CD14-positive monocyte (primary cell): Measurements from ENCODE around the gene KIF27. TPM values are rescaled to one million over a fixed set of nuclear protein-coding genes. Genes with fewer than 3 reads are reported as not detected.
A peak's percentile ranks its signal among the peaks of the same experiment; 100 is the strongest.

Experiments used
- DNase-seq, 3 donors: peaks; one replicate each; pipeline ENCODE4 v3.0.0-alpha.2; 2011 to 2022
- H2AFZ ChIP-seq: 2 replicates; pipeline ENCODE4 v1.6.0; 2012; ENCODE audit warnings: mild to moderate bottlenecking, low read depth, low read length, inconsistent platforms; ENCODE audit not compliant: insufficient read depth, poor library complexity, severe bottlenecking
- H3K27ac ChIP-seq, 2 donors: 1 replicate in 1 of 2; 2 replicates in 1 of 2; pipeline ENCODE4 v1.5.1; 2012 to 2013; ENCODE audit warnings: low read length in 2 of 2, control low read depth in 1 of 2, inconsistent platforms in 1 of 2, low read depth in 1 of 2, mild to moderate bottlenecking in 1 of 2
- H3K27me3 ChIP-seq, 2 donors: one replicate each; pipeline versions ENCODE4 v1.6.0 to v1.6.1; 2011 to 2013; ENCODE audit warnings: low read length in 2 of 2; ENCODE audit not compliant: control insufficient read depth in 2 of 2, insufficient read depth in 2 of 2
- H3K36me3 ChIP-seq, 2 donors: replicated peaks in 1 of 2; 1 replicate in 1 of 2; 2 replicates in 1 of 2; pipeline versions ENCODE4 v1.5.1 to v1.6.1; 2012 to 2013; ENCODE audit warnings: low read length in 2 of 2, control low read depth in 1 of 2, inconsistent platforms in 1 of 2, mild to moderate bottlenecking in 1 of 2; ENCODE audit not compliant: insufficient read depth in 2 of 2, control insufficient read depth in 1 of 2
- H3K4me1 ChIP-seq, 2 donors: 1 replicate in 1 of 2; 2 replicates in 1 of 2; pipeline versions ENCODE4 v1.5.1 to v1.6.1; 2012 to 2013; ENCODE audit warnings: low read length in 2 of 2, control low read depth in 1 of 2, inconsistent platforms in 1 of 2, mild to moderate bottlenecking in 1 of 2, moderate library complexity in 1 of 2; ENCODE audit not compliant: insufficient read depth in 2 of 2, control insufficient read depth in 1 of 2
- H3K4me2 ChIP-seq: replicated peaks from 2 replicates; pipeline ENCODE3; 2012; ENCODE audit warnings: low read length, moderate library complexity, mild to moderate bottlenecking; ENCODE audit not compliant: poor library complexity, severe bottlenecking; ENCODE audit errors: extremely low read depth
- H3K4me3 ChIP-seq, 3 experiments: fragments of 200-600 bp in 1 of 3; sonication (generic) in 1 of 3; replicated peaks in 1 of 3; 1 replicate in 2 of 3; 2 replicates in 1 of 3; pipeline ENCODE4 v1.5.1; 2011 to 2013; ENCODE audit warnings: low read length in 3 of 3, mild to moderate bottlenecking in 3 of 3, control low read depth in 2 of 3, low read depth in 2 of 3, inconsistent platforms in 1 of 3, moderate library complexity in 1 of 3
- H3K79me2 ChIP-seq: 2 replicates; pipeline ENCODE4 v1.6.0; 2012; ENCODE audit warnings: mild to moderate bottlenecking, control low read depth, inconsistent platforms, low read length, moderate library complexity; ENCODE audit not compliant: insufficient read depth
- H3K9ac ChIP-seq: 2 replicates; pipeline ENCODE4 v1.6.0; 2017; ENCODE audit warnings: low read length, mild to moderate bottlenecking; ENCODE audit not compliant: insufficient read depth, poor library complexity, severe bottlenecking
- H3K9me3 ChIP-seq, 2 donors: replicated peaks in 1 of 2; 1 replicate in 1 of 2; 2 replicates in 1 of 2; pipeline versions ENCODE4 v1.5.1 to v1.6.1; 2012 to 2013; ENCODE audit warnings: low read length in 2 of 2, control low read depth in 1 of 2; ENCODE audit not compliant: control insufficient read depth in 1 of 2, insufficient read depth in 1 of 2
- H4K20me1 ChIP-seq: 2 replicates; pipeline ENCODE4 v1.6.0; 2012; ENCODE audit warnings: mild to moderate bottlenecking, low read length, control low read depth, moderate library complexity; ENCODE audit not compliant: insufficient read depth
- H3K27ac Mint-ChIP-seq, 7 donors: one replicate each; pipeline ENCODE4 v1.8.0; 2020; ENCODE audit warnings: mild to moderate bottlenecking in 7 of 7, mixed read lengths in 7 of 7, moderate library complexity in 6 of 7, inconsistent platforms in 2 of 7
- H3K27me3 Mint-ChIP-seq, 3 donors: one replicate each; pipeline ENCODE4 v1.8.0; 2021 to 2022; ENCODE audit warnings: low read depth in 3 of 3, mild to moderate bottlenecking in 3 of 3, mixed read lengths in 3 of 3, moderate library complexity in 3 of 3, inconsistent platforms in 1 of 3
- H3K36me3 Mint-ChIP-seq, 2 donors: one replicate each; pipeline ENCODE4 v1.8.0; 2020; ENCODE audit warnings: mixed read lengths in 2 of 2, inconsistent platforms in 1 of 2, mild to moderate bottlenecking in 1 of 2
- H3K4me1 Mint-ChIP-seq: one replicate; pipeline ENCODE4 v1.8.0; 2020; ENCODE audit warnings: mild to moderate bottlenecking, mixed read lengths
- H3K4me3 Mint-ChIP-seq, 2 donors: one replicate each; pipeline ENCODE4 v1.8.0; 2020; ENCODE audit warnings: mild to moderate bottlenecking in 2 of 2, mixed read lengths in 2 of 2, moderate library complexity in 1 of 2
- H3K9me3 Mint-ChIP-seq, 7 donors: one replicate each; pipeline ENCODE4 v1.8.0; 2020 to 2022; ENCODE audit warnings: mixed read lengths in 7 of 7, mild to moderate bottlenecking in 6 of 7, moderate library complexity in 6 of 7, inconsistent platforms in 2 of 7
- WGBS: methylation state at CpG from one replicate; pipeline ENCODE4 v1.1.5; 2013; ENCODE audit warnings: missing lambda C conversion rate; ENCODE audit not compliant: insufficient coverage; 5-methylcytosine and 5-hydroxymethylcytosine counted together
- intact Hi-C, 2 donors: fragments of 100-400 bp; cut with micrococcal nuclease; formaldehyde crosslinking; loops; one replicate each; pipeline versions ENCODE4 v1.15.0 to v1.15.1; 2023
- polyA plus RNA-seq, 3 donors: library from polyadenylated mRNA; depleted of rRNA in 1 of 3; unstranded in 2 of 3; stranded (reverse) in 1 of 3; fragments of 300-500 nt in 2 of 3; fragments of >200 nt in 1 of 3; fragmentation: Illumina TruSeq in 2 of 3; gene quantifications; 1 replicate in 2 of 3; 2 replicates in 1 of 3; pipeline ENCODE4 v1.2.3, GENCODE V29; 2012 to 2021
- TF ChIP-seq, protein P1 (sequence below): fragments of 200-600 bp; IDR thresholded peaks from one replicate; pipeline ENCODE4 v1.8.0; 2022; ENCODE audit warnings: antibody characterized with exemption, mild to moderate bottlenecking

KIF27 gene
- polyA plus RNA-seq, 3 donors = 0.58 to 1.3 (median 1.1) TPM

DNA sequence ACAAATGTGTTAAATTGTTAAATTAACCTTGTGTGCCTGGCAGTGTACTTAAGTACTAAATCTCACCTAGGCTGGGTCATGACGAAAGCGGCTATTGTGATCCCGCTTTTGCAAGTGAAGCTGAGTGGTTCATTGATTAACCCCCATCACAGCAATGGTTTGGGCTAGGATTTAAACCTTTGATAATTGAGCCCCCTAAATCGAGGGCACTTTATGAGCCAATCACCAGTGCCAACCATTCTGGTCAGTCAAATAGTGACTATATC is 35.9 kb upstream of the KIF27 start:
- Histone ChIP-seq H3K27me3 (no peaks in the 10 kb centered on the region), H2AFZ (peak overlapping the region; percentile 88), H3K27ac (peak overlapping the region; percentile 87 to 98)

GRCh38 chr9:83956436-83957247 is 35.4 kb upstream of the KIF27 start:
- Mint-ChIP-seq H3K36me3 (peaks cover 3 to 27% of the 10 kb centered on the region in 2 donors), H3K9me3 (no peaks in the 10 kb centered on the region), H3K27me3 (peaks cover 0 to 2% (median 1%) of the 10 kb centered on the region in 3 donors), H3K4me1 (peaks cover 24% of the 10 kb centered on the region), H3K4me3 (peak overlapping the region; percentile 98), H3K27ac (peak overlapping the region; percentile 87 to 99 (median 96))
- peak; percentile 63 to 77 (median 73) for DNase-seq
- Histone ChIP-seq H3K79me2 (peaks cover 4% of the 10 kb centered on the region), H3K27ac (peak overlapping the region; percentile 87 to 98), H4K20me1 (no peaks in the 10 kb centered on the region), H3K4me2 (peak overlapping the region; percentile 79), H3K4me3 (peak overlapping the region; percentile 49 to 86 (median 74)), H3K27me3 (no peaks in the 10 kb centered on the region), H3K9me3 (no peaks in the 10 kb centered on the region), H3K4me1 (peaks cover 13 to 20% of the 10 kb centered on the region in 2 donors), H2AFZ (peak overlapping the region; percentile 88), H3K9ac (peak overlapping the region; percentile 96), H3K36me3 (peaks cover 5 to 12% of the 10 kb centered on the region in 2 donors)
- TF ChIP-seq, protein P1, sequence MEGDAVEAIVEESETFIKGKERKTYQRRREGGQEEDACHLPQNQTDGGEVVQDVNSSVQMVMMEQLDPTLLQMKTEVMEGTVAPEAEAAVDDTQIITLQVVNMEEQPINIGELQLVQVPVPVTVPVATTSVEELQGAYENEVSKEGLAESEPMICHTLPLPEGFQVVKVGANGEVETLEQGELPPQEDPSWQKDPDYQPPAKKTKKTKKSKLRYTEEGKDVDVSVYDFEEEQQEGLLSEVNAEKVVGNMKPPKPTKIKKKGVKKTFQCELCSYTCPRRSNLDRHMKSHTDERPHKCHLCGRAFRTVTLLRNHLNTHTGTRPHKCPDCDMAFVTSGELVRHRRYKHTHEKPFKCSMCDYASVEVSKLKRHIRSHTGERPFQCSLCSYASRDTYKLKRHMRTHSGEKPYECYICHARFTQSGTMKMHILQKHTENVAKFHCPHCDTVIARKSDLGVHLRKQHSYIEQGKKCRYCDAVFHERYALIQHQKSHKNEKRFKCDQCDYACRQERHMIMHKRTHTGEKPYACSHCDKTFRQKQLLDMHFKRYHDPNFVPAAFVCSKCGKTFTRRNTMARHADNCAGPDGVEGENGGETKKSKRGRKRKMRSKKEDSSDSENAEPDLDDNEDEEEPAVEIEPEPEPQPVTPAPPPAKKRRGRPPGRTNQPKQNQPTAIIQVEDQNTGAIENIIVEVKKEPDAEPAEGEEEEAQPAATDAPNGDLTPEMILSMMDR = no peak
- WGBS = 5% methylated on average over 52 of the region's 57 CpGs
- intact Hi-C loops = no loop called here

More for the DNA sequence above, 35.9 kb upstream of the KIF27 start:
- Histone ChIP-seq H3K79me2 (peaks cover 4% of the 10 kb centered on the region), H4K20me1 (no peaks in the 10 kb centered on the region), H3K4me3 (peak overlapping the region; percentile 49 to 86 (median 74)), H3K9me3 (no peaks in the 10 kb centered on the region), H3K9ac (peak overlapping the region; percentile 96), H3K4me1 (peaks cover 13 to 20% of the 10 kb centered on the region in 2 donors), H3K4me2 (peak overlapping the region; percentile 79), H3K36me3 (peaks cover under 1 to 7% of the 10 kb centered on the region in 2 donors)
- H3K4me3 Mint-ChIP-seq = peak overlapping the region; percentile 98
- intact Hi-C loops = no loop called here
- peak overlapping the region; percentile 60 to 99 (median 96) for H3K27ac Mint-ChIP-seq
- H3K27me3 Mint-ChIP-seq = peaks cover 0 to 2% (median 1%) of the 10 kb centered on the region in 3 donors
- H3K9me3 Mint-ChIP-seq = no peaks in the 10 kb centered on the region
- DNase-seq = no peak
- peaks cover 0 to 21% of the 10 kb centered on the region in 2 donors for H3K36me3 Mint-ChIP-seq
- TF ChIP-seq, protein P1 = no peak
- H3K4me1 Mint-ChIP-seq = peaks cover 24% of the 10 kb centered on the region
- WGBS = no CpG with 5 or more reads among the region's 4 CpGs
